Measurements from ENCODE around the gene LSM14A. TPM values are rescaled to one million over a fixed set of nuclear protein-coding genes. Genes with fewer than 3 reads are reported as not detected.

LSM14A gene
- total RNA-seq, 1 experiment from 2014 or later, result 171 TPM

DNA sequence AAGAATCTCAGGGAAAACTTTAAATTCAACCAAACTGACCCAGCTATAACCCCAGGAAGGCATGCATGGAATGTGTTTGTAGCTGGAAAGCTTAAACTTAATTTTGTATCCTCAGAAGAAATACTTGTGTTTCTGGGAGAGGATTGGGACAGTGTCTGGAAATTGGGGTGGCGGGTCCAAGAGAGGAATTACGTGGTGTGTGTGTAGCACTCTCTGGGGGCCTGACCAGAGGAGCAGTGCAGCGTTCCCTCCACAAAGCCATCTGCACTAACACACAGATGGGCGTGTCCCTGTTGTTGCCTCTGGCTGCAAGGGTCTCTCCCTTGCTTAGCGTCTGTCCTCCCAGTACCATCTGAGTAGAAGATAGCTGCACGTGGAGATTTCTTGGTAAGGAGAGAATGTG is 88.5 kb downstream of the LSM14A start:
- no peak overlapping the region for H3K4me3 ChIP-seq (ENCODE audit: low read length)
- no peaks in the 10 kb centered on the region for H3K27me3 ChIP-seq (ENCODE audit: low read length)
- H3K36me3 ChIP-seq (ENCODE audit: insufficient read depth, low read length), result peaks cover 4% of the 10 kb centered on the region; the same call in 1 of the 2 replicates
- H3K9ac ChIP-seq (ENCODE audit: low read length), result no peak overlapping the region
- H3K9me3 ChIP-seq (ENCODE audit: low read length), result no peaks in the 10 kb centered on the region
- H2AFZ ChIP-seq (ENCODE audit: low read length), result no peak overlapping the region
- peaks cover 88% of the 10 kb centered on the region for H3K79me2 ChIP-seq (ENCODE audit: low read length)
- peaks cover 12% of the 10 kb centered on the region for H3K4me1 ChIP-seq (ENCODE audit: low read length)
- DNase-seq, result no peak
- H3K9me2 ChIP-seq (replicated peaks; ENCODE audit: insufficient read depth, low read length), result no peaks in the 10 kb centered on the region
- no peaks in the 10 kb centered on the region for H4K20me1 ChIP-seq (ENCODE audit: insufficient read depth, low read depth, low read length)
- no peak overlapping the region for H3K4me2 ChIP-seq (ENCODE audit: low read depth, low read length, poor library complexity, severe bottlenecking)
- H3K27ac ChIP-seq (ENCODE audit: low read length), result no peak overlapping the region

DNA sequence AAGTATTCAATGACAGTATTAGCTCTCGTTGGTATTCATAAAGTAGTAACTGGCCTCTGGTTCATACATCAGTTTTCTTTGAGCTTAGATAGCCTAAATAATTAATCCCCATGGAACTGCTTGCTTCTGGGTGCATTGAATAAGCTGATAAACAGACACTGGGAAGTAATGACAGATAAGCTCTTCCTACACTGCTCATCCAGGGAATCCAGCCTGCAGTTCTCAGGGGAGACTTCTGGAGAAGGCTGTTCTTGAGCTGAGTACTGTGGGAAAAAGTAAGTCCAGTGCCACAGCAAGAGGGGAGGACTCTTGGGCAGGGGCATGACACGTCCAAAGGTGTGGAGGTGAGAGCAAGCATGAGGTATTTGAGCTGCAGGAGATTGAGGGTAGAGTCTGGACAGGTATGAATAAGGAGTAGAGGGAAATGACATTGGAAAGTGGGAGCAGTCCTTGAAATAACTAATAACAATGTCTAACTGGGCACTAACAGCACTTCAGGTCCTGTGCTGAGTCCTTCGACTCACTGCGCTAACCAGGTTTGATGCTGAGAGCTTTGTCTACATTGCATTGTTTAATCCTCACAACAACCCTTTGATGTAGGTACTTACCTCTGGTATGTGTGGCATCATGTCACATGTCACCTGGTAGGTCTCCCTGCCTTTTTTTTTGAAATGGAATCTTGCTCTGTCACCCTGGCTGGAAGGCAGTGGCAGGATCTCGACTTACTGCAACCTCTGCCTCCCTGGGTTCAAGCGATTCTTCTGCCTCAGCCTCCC is 89.2 kb downstream of the LSM14A start:
- peaks cover 4% of the 10 kb centered on the region; the same call in 1 of the 2 replicates for H3K4me1 ChIP-seq (ENCODE audit: low read length)
- H3K27ac ChIP-seq (ENCODE audit: low read length), result no peak overlapping the region
- no peak overlapping the region for H2AFZ ChIP-seq (ENCODE audit: low read length)
- H3K4me2 ChIP-seq (ENCODE audit: low read depth, low read length, poor library complexity, severe bottlenecking), result no peak overlapping the region
- H3K4me3 ChIP-seq (ENCODE audit: low read length), result no peak overlapping the region
- no peaks in the 10 kb centered on the region for H3K9me3 ChIP-seq (ENCODE audit: low read length)
- no peaks in the 10 kb centered on the region for H4K20me1 ChIP-seq (ENCODE audit: insufficient read depth, low read depth, low read length)
- H3K79me2 ChIP-seq (ENCODE audit: low read length), result peaks cover 88% of the 10 kb centered on the region
- no peaks in the 10 kb centered on the region for H3K27me3 ChIP-seq (ENCODE audit: low read length)
- H3K36me3 ChIP-seq (ENCODE audit: insufficient read depth, low read length), result peaks cover 4% of the 10 kb centered on the region; the same call in 1 of the 2 replicates
- H3K9me2 ChIP-seq (replicated peaks; ENCODE audit: insufficient read depth, low read length), result no peaks in the 10 kb centered on the region
- H3K9ac ChIP-seq (ENCODE audit: low read length), result no peak overlapping the region
- DNase-seq, result no peak

DNA sequence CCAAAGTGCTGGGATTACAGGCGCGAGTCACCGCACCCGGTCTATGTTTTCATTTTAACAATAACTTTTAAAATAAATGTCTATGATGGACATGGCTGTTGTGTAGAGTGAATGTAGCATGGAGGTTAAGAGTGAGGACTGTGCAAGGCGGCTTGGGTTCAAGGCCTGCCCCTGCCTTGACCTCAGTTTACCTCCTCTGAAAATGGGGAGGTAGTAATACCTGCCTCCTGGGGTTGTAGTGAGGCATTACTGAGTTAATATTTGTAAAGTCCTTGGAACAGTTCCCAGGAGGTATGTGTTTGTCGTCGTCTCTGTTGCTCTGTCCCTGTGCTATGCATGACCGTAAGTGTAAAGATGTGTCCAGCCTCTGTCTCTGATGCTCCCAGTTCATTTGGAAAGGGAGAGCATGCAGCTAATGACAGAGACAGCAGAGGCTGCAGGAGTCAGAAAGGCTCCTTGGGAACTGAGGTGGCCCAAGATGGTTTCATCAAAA is 91.5 kb downstream of the LSM14A start:
- H3K4me2 ChIP-seq (ENCODE audit: low read depth, low read length, poor library complexity, severe bottlenecking), result no peak overlapping the region
- no peak overlapping the region for H3K9ac ChIP-seq (ENCODE audit: low read length)
- no peaks in the 10 kb centered on the region for H3K9me3 ChIP-seq (ENCODE audit: low read length)
- H3K9me2 ChIP-seq (replicated peaks; ENCODE audit: insufficient read depth, low read length), result no peaks in the 10 kb centered on the region
- no peak overlapping the region for H2AFZ ChIP-seq (ENCODE audit: low read length)
- no peak overlapping the region for H3K27ac ChIP-seq (ENCODE audit: low read length)
- no peaks in the 10 kb centered on the region for H3K27me3 ChIP-seq (ENCODE audit: low read length)
- H4K20me1 ChIP-seq (ENCODE audit: insufficient read depth, low read depth, low read length), result no peaks in the 10 kb centered on the region
- no peak for DNase-seq
- H3K36me3 ChIP-seq (ENCODE audit: insufficient read depth, low read length), result peaks cover 4% of the 10 kb centered on the region; the same call in 1 of the 2 replicates
- peaks cover 18% of the 10 kb centered on the region for H3K4me1 ChIP-seq (ENCODE audit: low read length)
- H3K4me3 ChIP-seq (ENCODE audit: low read length), result no peak overlapping the region
- H3K79me2 ChIP-seq (ENCODE audit: low read length), result peaks cover 87% of the 10 kb centered on the region

DNA sequence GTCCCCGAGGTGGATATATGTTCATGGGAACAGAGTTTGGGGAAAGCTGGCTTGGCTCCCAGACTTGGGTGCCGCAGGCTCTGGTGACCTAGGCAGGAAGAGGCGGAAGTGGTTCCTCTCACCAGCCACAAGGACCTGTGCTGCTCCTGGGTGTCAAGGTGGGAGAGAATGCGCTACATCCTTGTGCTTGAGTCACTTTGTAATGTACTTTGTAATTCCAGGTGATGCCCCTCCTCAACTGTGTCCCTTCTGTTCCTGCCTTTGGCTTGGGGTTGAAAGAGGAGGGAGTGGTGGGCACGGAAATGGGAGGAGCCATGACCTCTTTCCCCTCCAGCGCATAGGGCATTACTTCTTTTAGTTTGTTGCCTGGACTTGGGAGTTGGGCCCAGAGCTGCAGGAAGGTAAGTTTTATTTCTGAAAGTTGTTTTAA is 92.9 kb downstream of the LSM14A start:
- Histone ChIP-seq H3K9me2 (replicated peaks; ENCODE audit: insufficient read depth, low read length) (no peaks in the 10 kb centered on the region), H3K4me2 (ENCODE audit: low read depth, low read length, poor library complexity, severe bottlenecking) (no peak overlapping the region), H3K79me2 (ENCODE audit: low read length) (peaks cover 84% of the 10 kb centered on the region), H3K27me3 (ENCODE audit: low read length) (no peaks in the 10 kb centered on the region), H3K36me3 (ENCODE audit: insufficient read depth, low read length) (peaks cover 4% of the 10 kb centered on the region; the same call in 1 of the 2 replicates), H3K9ac (ENCODE audit: low read length) (no peak overlapping the region), H4K20me1 (ENCODE audit: insufficient read depth, low read depth, low read length) (no peaks in the 10 kb centered on the region), H2AFZ (ENCODE audit: low read length) (no peak overlapping the region), H3K9me3 (ENCODE audit: low read length) (no peaks in the 10 kb centered on the region), H3K27ac (ENCODE audit: low read length) (no peak overlapping the region), H3K4me3 (ENCODE audit: low read length) (no peak overlapping the region), H3K4me1 (ENCODE audit: low read length) (peaks cover 33% of the 10 kb centered on the region)
- no peak for DNase-seq

DNA sequence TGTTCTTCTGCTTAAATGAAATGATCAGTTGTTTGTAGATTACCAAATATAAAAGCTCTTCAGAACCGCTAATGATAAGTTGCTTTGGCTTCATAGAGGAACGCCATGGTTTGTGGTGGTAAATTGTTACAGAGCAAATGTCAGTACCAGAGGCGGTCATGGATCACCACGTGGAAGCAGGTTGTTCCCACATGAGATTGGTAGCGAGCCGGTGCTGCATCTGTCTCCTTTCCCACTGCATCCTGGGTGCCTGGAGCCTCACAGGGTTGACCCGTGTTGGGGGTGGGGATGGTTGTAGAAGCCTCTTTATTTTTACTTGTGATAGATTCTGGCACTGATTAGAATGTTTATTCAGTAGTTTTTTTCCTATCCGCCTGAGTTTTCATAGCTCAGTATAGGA is 96.8 kb downstream of the LSM14A start:
- Histone ChIP-seq H3K4me2 (ENCODE audit: low read depth, low read length, poor library complexity, severe bottlenecking) (peak overlapping the region; percentile 93), H3K9me3 (ENCODE audit: low read length) (no peaks in the 10 kb centered on the region), H3K27me3 (ENCODE audit: low read length) (no peaks in the 10 kb centered on the region), H3K9ac (ENCODE audit: low read length) (peak overlapping the region; percentile 49), H3K4me3 (ENCODE audit: low read length) (peak overlapping the region; percentile 31; the same call in 1 of the 2 replicates), H4K20me1 (ENCODE audit: insufficient read depth, low read depth, low read length) (no peaks in the 10 kb centered on the region), H2AFZ (ENCODE audit: low read length) (peak overlapping the region; percentile 4; the same call in 1 of the 2 replicates), H3K36me3 (ENCODE audit: insufficient read depth, low read length) (peaks cover 4% of the 10 kb centered on the region; the same call in 1 of the 2 replicates), H3K27ac (ENCODE audit: low read length) (peak overlapping the region; percentile 95), H3K79me2 (ENCODE audit: low read length) (peaks cover 92% of the 10 kb centered on the region), H3K4me1 (ENCODE audit: low read length) (peaks cover 57% of the 10 kb centered on the region), H3K9me2 (replicated peaks; ENCODE audit: insufficient read depth, low read length) (no peaks in the 10 kb centered on the region)
- peak; percentile 47 for DNase-seq

DNA sequence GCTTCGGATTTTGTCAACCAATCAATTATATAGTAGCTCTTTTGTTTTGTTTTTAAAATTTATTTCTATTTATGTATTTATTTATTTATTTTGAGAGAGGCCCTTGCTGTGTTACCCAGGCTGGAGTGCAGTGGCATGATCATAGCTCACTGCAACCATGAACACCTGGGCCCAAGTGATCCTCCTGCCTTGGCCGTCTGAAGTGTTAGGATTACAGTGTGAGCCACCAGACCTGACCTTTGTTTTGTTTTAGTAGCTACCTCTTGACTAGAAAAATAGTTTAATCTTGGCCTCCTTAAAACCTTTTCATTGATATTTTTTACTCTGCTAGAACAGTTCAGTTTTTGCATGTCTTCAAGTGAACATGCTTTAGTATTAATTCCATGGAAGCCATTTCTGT is 97.2 kb downstream of the LSM14A start:
- Histone ChIP-seq H3K36me3 (ENCODE audit: insufficient read depth, low read length) (peaks cover 4% of the 10 kb centered on the region; the same call in 1 of the 2 replicates), H4K20me1 (ENCODE audit: insufficient read depth, low read depth, low read length) (no peaks in the 10 kb centered on the region), H2AFZ (ENCODE audit: low read length) (peak overlapping the region; percentile 40; the same call in 1 of the 2 replicates), H3K4me3 (ENCODE audit: low read length) (peak overlapping the region; percentile 65), H3K4me1 (ENCODE audit: low read length) (peaks cover 57% of the 10 kb centered on the region), H3K9me3 (ENCODE audit: low read length) (no peaks in the 10 kb centered on the region), H3K9me2 (replicated peaks; ENCODE audit: insufficient read depth, low read length) (no peaks in the 10 kb centered on the region), H3K4me2 (ENCODE audit: low read depth, low read length, poor library complexity, severe bottlenecking) (peak overlapping the region; percentile 93), H3K79me2 (ENCODE audit: low read length) (peaks cover 94% of the 10 kb centered on the region), H3K27me3 (ENCODE audit: low read length) (no peaks in the 10 kb centered on the region), H3K27ac (ENCODE audit: low read length) (peak overlapping the region; percentile 95), H3K9ac (ENCODE audit: low read length) (peak overlapping the region; percentile 88)
- peak; percentile 56 for DNase-seq

DNA sequence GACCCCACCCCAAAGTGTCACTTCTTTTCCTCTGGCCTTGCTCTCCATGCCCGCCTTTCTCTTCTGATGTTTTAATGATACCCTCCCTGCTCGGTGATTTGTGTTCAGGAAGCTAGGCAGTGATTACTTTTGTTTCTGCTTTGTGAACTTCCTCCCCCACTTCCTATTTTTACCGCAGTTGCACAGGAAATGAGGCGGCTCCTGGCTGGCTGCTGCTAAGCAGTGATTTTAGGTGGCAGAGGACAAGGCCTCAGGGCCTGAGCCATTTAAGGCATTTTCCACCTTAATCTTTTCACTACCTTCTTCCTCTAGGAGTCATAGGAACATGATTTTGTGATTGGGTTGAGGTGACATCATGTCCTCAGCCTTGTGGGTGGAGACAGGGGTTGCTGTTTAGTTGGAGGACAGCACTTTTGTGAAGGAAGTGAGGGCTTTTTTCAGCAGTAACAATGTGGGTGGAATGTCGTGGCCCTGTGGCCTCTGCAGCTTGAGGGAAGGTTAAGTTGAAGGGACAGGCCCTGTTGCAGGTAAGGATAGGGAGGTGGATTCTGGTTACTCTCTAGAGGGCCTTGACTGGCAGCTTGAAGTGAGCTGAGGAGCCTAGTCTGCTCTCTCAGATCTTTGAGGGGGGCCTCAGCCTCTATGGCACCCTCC is 97.8 kb downstream of the LSM14A start:
- peaks cover 94% of the 10 kb centered on the region for H3K79me2 ChIP-seq (ENCODE audit: low read length)
- peak; percentile 93 for DNase-seq
- peak overlapping the region; percentile 40; the same call in 1 of the 2 replicates for H2AFZ ChIP-seq (ENCODE audit: low read length)
- H3K27me3 ChIP-seq (ENCODE audit: low read length), result no peaks in the 10 kb centered on the region
- H3K36me3 ChIP-seq (ENCODE audit: insufficient read depth, low read length), result peaks cover 4% of the 10 kb centered on the region; the same call in 1 of the 2 replicates
- H3K9me3 ChIP-seq (ENCODE audit: low read length), result no peaks in the 10 kb centered on the region
- H3K9me2 ChIP-seq (replicated peaks; ENCODE audit: insufficient read depth, low read length), result no peaks in the 10 kb centered on the region
- peak overlapping the region; percentile 65 for H3K4me3 ChIP-seq (ENCODE audit: low read length)
- peak overlapping the region; percentile 88 for H3K9ac ChIP-seq (ENCODE audit: low read length)
- H3K27ac ChIP-seq (ENCODE audit: low read length), result peak overlapping the region; percentile 95
- H3K4me2 ChIP-seq (ENCODE audit: low read depth, low read length, poor library complexity, severe bottlenecking), result peak overlapping the region; percentile 93
- peaks cover 57% of the 10 kb centered on the region for H3K4me1 ChIP-seq (ENCODE audit: low read length)
- no peaks in the 10 kb centered on the region for H4K20me1 ChIP-seq (ENCODE audit: insufficient read depth, low read depth, low read length)

DNA sequence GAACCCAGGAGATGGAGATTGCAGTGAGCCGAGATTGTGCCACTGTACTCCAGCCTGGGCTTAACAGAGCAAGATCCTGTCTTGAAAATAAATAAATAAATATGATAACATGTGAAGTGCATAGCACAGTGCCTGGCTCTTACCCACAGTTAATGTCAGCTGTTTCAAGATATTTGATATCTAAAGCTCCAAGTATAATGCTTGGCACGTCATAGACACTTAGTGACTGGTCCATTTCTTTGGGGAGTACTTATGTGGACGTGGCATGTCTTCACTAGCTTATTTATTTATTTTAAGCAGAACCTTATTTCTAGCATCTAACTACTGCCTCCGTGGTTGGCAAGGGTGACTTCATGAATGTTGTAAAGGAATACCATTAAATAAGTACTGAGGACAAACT is 100.8 kb downstream of the LSM14A start:
- H4K20me1 ChIP-seq (ENCODE audit: insufficient read depth, low read depth, low read length), result no peaks in the 10 kb centered on the region
- H3K36me3 ChIP-seq (ENCODE audit: insufficient read depth, low read length), result 0 out of 2 replicates have a peak, but pooled peaks cover 3% of the 10 kb centered on the region
- peak overlapping the region; percentile 39 for H3K4me2 ChIP-seq (ENCODE audit: low read depth, low read length, poor library complexity, severe bottlenecking)
- no peak overlapping the region for H2AFZ ChIP-seq (ENCODE audit: low read length)
- no peaks in the 10 kb centered on the region for H3K27me3 ChIP-seq (ENCODE audit: low read length)
- peak; percentile 46 for DNase-seq
- 0 out of 2 replicates have a peak overlapping the region, but pooled peaks have one; percentile 10 for H3K4me3 ChIP-seq (ENCODE audit: low read length)
- no peaks in the 10 kb centered on the region for H3K9me3 ChIP-seq (ENCODE audit: low read length)
- H3K9me2 ChIP-seq (replicated peaks; ENCODE audit: insufficient read depth, low read length), result no peaks in the 10 kb centered on the region
- H3K27ac ChIP-seq (ENCODE audit: low read length), result peak overlapping the region; percentile 66
- H3K79me2 ChIP-seq (ENCODE audit: low read length), result peaks cover 96% of the 10 kb centered on the region
- no peak overlapping the region; the same call in 1 of the 2 replicates for H3K9ac ChIP-seq (ENCODE audit: low read length)
- peaks cover 72% of the 10 kb centered on the region for H3K4me1 ChIP-seq (ENCODE audit: low read length)

All from Karpas-422 (cell line).